GM12878 (cell line): ENCODE measurements around the gene PDZRN3. TPM values are rescaled to one million over a fixed set of nuclear protein-coding genes. Genes with fewer than 3 reads are reported as not detected.

Source experiments
- ATAC-seq: fragments of 200-7000 bp; cut with Tn5 transposase; 3 replicates; pipeline ENCODE4 v1.9.1; 2020; ENCODE audit warnings: mild to moderate bottlenecking, moderate library complexity
- BruUV-seq: library from RNA; stranded (reverse); fragments of 400-500 nt; replicated peaks from 2 replicates; lab custom pipeline; 2021; lab: Mats Ljungman, UMichigan
- CTCF ChIA-PET: fragments of 300-600 bp; sonication (Branson Sonifier 250); formaldehyde crosslinking; extraction: SDS; loops from one replicate; lab custom pipeline; 2021; ENCODE audit warnings: inconsistent platforms; lab: Yijun Ruan, JAX
- POLR2A ChIA-PET: fragments of 350-600 bp; formaldehyde crosslinking; extraction: SDS; loops from one replicate; lab custom pipeline; 2021; ENCODE audit warnings: inconsistent platforms; lab: Charles Lee
- RAD21 ChIA-PET: fragments of 300-600 bp; sonication (Branson Sonifier 250); formaldehyde crosslinking; loops from one replicate; lab custom pipeline; 2023; ENCODE audit warnings: antibody characterized with exemption; ENCODE audit not compliant: unreplicated experiment; lab: Charles Lee
- SMC1A ChIA-PET: fragments of 300-600 bp; sonication (Branson Sonifier 250); formaldehyde crosslinking; loops from one replicate; lab custom pipeline; 2023; ENCODE audit not compliant: unreplicated experiment, uncharacterized antibody; lab: Charles Lee
- DNase-seq: peaks from one replicate; pipeline ENCODE4 v3.0.0-alpha.2; 2011; ENCODE audit warnings: low read depth, low spot score
- FAIRE-seq: peaks from 3 replicates; lab custom pipeline; 2011; peaks lifted over from hg19 to GRCh38; lab: Jason Lieb, UNC
- H2AFZ ChIP-seq: 2 replicates; pipeline ENCODE4 v1.6.0; 2011; ENCODE audit warnings: low read depth, low read length, control low read depth; ENCODE audit not compliant: control insufficient read depth
- H3K27ac ChIP-seq: 2 replicates; pipeline ENCODE4 v1.5.1; 2011; ENCODE audit warnings: control low read depth; ENCODE audit not compliant: control insufficient read depth, insufficient read depth
- H3K27me3 ChIP-seq, 2 experiments: replicated peaks in 1 of 2; 2 replicates each; pipeline versions ENCODE4 v1.6.0 to v1.6.1; 2011; ENCODE audit warnings: low read length in 1 of 2; ENCODE audit not compliant: control insufficient read depth in 2 of 2, insufficient read depth in 2 of 2
- H3K36me3 ChIP-seq, 2 experiments: 2 replicates each; pipeline ENCODE4 v1.5.1; 2011; ENCODE audit warnings: low read length in 1 of 2; ENCODE audit not compliant: control insufficient read depth in 2 of 2, insufficient read depth in 2 of 2
- H3K4me1 ChIP-seq: 2 replicates; pipeline ENCODE4 v1.6.1; 2011; ENCODE audit warnings: mild to moderate bottlenecking, low read length, moderate library complexity, mixed read lengths; ENCODE audit not compliant: control insufficient read depth, insufficient read depth
- H3K4me2 ChIP-seq: 2 replicates; pipeline ENCODE4 v1.6.0; 2011; ENCODE audit warnings: control low read depth; ENCODE audit not compliant: control insufficient read depth, insufficient read depth
- H3K4me3 ChIP-seq: fragments of 200-600 bp; sonication (generic); 2 replicates; pipeline ENCODE4 v1.5.1; 2016
- H3K79me2 ChIP-seq: 2 replicates; pipeline ENCODE4 v1.6.0; 2011; ENCODE audit warnings: low read length; ENCODE audit not compliant: control insufficient read depth, insufficient read depth
- H3K9ac ChIP-seq: 2 replicates; pipeline ENCODE4 v1.8.0; 2011; ENCODE audit warnings: low read length, control low read depth, mixed read lengths; ENCODE audit not compliant: control insufficient read depth, insufficient read depth
- H3K9me3 ChIP-seq: replicated peaks from 3 replicates; pipeline ENCODE4 v1.5.1; 2011; ENCODE audit warnings: mild to moderate bottlenecking, low read length; ENCODE audit not compliant: control insufficient read depth, insufficient read depth
- H4K20me1 ChIP-seq: 2 replicates; pipeline ENCODE4 v1.6.0; 2011; ENCODE audit not compliant: control insufficient read depth, insufficient read depth
- ATF7 ChIP-seq: fragments of 450-650 bp; IDR thresholded peaks from 2 replicates; pipeline ENCODE4 v1.6.1; 2016; ENCODE audit warnings: low read depth, mild to moderate bottlenecking
- CEBPB ChIP-seq, 2 experiments: fragments of 150-350 bp in 1 of 2; IDR thresholded peaks; 2 replicates each; pipeline ENCODE4 v1.6.1; 2012 to 2014; ENCODE audit warnings: low read depth in 2 of 2, low read length in 2 of 2, borderline replicate concordance in 1 of 2, inconsistent platforms in 1 of 2
- CHD2 ChIP-seq: IDR thresholded peaks from 2 replicates; pipeline ENCODE4 v1.6.1; 2011; ENCODE audit warnings: low read depth, low read length, improper control_type of control experiment, borderline replicate concordance
- EED ChIP-seq: sonication (generic); IDR thresholded peaks from 2 replicates; pipeline ENCODE4 v1.6.1; 2016; ENCODE audit warnings: antibody characterized with exemption, low read depth
- ESRRA ChIP-seq: IDR thresholded peaks from 2 replicates; pipeline ENCODE4 v1.6.1; 2012; ENCODE audit warnings: mild to moderate bottlenecking, low read length, improper control_type of control experiment
- FOXM1 ChIP-seq: IDR thresholded peaks from 2 replicates; pipeline ENCODE4 v1.6.1; 2012; ENCODE audit warnings: low read depth, mild to moderate bottlenecking, inconsistent platforms, low read length, moderate library complexity
- NFIC ChIP-seq: IDR thresholded peaks from 2 replicates; pipeline ENCODE4 v1.6.1; 2012; ENCODE audit warnings: low read depth, mild to moderate bottlenecking, inconsistent platforms, low read length, moderate library complexity
- PBX3 ChIP-seq: IDR thresholded peaks from 2 replicates; pipeline ENCODE4 v1.6.1; 2011; ENCODE audit warnings: mild to moderate bottlenecking, low read depth, low read length, moderate library complexity; ENCODE audit not compliant: insufficient replicate concordance
- RBBP5 ChIP-seq: fragments of 200-600 bp; sonication (generic); conservative IDR thresholded peaks from 2 replicates; pipeline ENCODE4 v1.6.1; 2016
- SIX5 ChIP-seq: IDR thresholded peaks from 2 replicates; pipeline ENCODE4 v1.6.1; 2011; ENCODE audit warnings: mild to moderate bottlenecking, low read depth, low read length, moderate library complexity; ENCODE audit not compliant: severe bottlenecking
- SKIL ChIP-seq: fragments of 450-650 bp; IDR thresholded peaks from 2 replicates; pipeline ENCODE4 v1.6.1; 2017; ENCODE audit warnings: mild to moderate bottlenecking, low read depth, inconsistent platforms; ENCODE audit not compliant: poor library complexity, severe bottlenecking
- SMARCA5 ChIP-seq: fragments of 450-650 bp; IDR thresholded peaks from 2 replicates; pipeline ENCODE4 v1.6.1; 2017; ENCODE audit warnings: mild to moderate bottlenecking
- SREBF2 ChIP-seq: IDR thresholded peaks from 2 replicates; pipeline ENCODE4 v1.6.1; 2012; ENCODE audit warnings: mild to moderate bottlenecking, low read length
- STAT3 ChIP-seq: IDR thresholded peaks from 2 replicates; pipeline ENCODE4 v1.6.1; 2011; ENCODE audit warnings: low read depth, low read length, improper control_type of control experiment
- USF2 ChIP-seq: IDR thresholded peaks from 2 replicates; pipeline ENCODE4 v1.6.1; 2011; ENCODE audit warnings: low read depth, low read length, improper control_type of control experiment, borderline replicate concordance
- WGBS: methylation state at CpG from one replicate; pipeline ENCODE4 v1.1.6; 2016; ENCODE audit warnings: low lambda C conversion rate; ENCODE audit not compliant: insufficient replicate concordance, insufficient coverage; ENCODE audit errors: missing lambda C conversion rate; 5-methylcytosine and 5-hydroxymethylcytosine counted together
- in situ Hi-C: fragments of 300-500 bp; cut with MboI; formaldehyde crosslinking; loops from 9 replicates; pipeline ENCODE4 v1.14.3; 2018; ENCODE audit warnings: mixed read lengths
- intact Hi-C: fragments of 100-400 bp; cut with micrococcal nuclease; formaldehyde crosslinking; loops from one replicate; pipeline ENCODE4 v1.14.2; 2022; ENCODE audit not compliant: unreplicated experiment
- polyA plus RNA-seq, 11 experiments: library from polyadenylated mRNA; depleted of rRNA in 4 of 11; unstranded in 6 of 11; stranded (reverse) in 5 of 11; fragments of >200 nt; fragmentation: Nextera tagmentation in 4 of 11; fragmentation: Illumina TruSeq in 1 of 11; extraction: Ambion mirVana in 4 of 11; extraction: Trizol in 1 of 11; gene quantifications; 1 replicate in 1 of 11; 2 replicates in 10 of 11; pipeline versions ENCODE4 v1.2.1 to v1.2.3, GENCODE V29; 2011 to 2016; ENCODE audit warnings: inconsistent platforms in 2 of 11, missing spikeins in 2 of 11, low read depth in 1 of 11
- total RNA-seq, 4 experiments: library from RNA; depleted of rRNA in 3 of 4; stranded (reverse); fragments of >200 nt in 3 of 4; fragmentation: Illumina TruSeq in 1 of 4; extraction: Trizol in 1 of 4; gene quantifications; 2 replicates each; pipeline versions ENCODE4 v1.2.1 to v1.2.3, GENCODE V29; 2013 to 2021

The PDZRN3 gene
- total and polyA plus RNA-seq, 10 of the 15 experiments (the other 5 are each of a cell fraction or from before 2014, with no cell fraction given) = 0.07 to 0.37 (median 0.12) TPM; not detected in 6

- H3K4me1 ChIP-seq = no peaks in the 10 kb centered on the region
- no peak for TF ChIP-seq EED
- no peak for TF ChIP-seq SREBF2
- TF ChIP-seq RBBP5 = no peak
- TF ChIP-seq CHD2 = no peak
- TF ChIP-seq PBX3 = no peak
- TF ChIP-seq NFIC = no peak
- no peak for TF ChIP-seq CEBPB (IDR thresholded peaks at IDR 0.05; ENCODE audit: borderline replicate concordance in 1 of 2, low read depth in 2 of 2, low read length in 2 of 2)
- TF ChIP-seq USF2 = no peak
- no peak for TF ChIP-seq FOXM1
- TF ChIP-seq SMARCA5 = no peak
- no peak for TF ChIP-seq ESRRA
- TF ChIP-seq SIX5 = no peak
- TF ChIP-seq STAT3 = no peak
- no peak for TF ChIP-seq SKIL
- no peak for TF ChIP-seq ATF7
- TF ChIP-seq, all 136 proteins: peak for 0
- no peak for FAIRE-seq
- H3K27ac ChIP-seq = no peak overlapping the region
- no peak overlapping the region for H3K4me3 ChIP-seq
- POLR2A ChIA-PET = no interaction called here
- H3K9ac ChIP-seq = no peak overlapping the region
- H3K79me2 ChIP-seq = no peaks in the 10 kb centered on the region
- no TSS peak for BruUV-seq
- 0% methylated on average over 3 of the region's 3 CpGs for WGBS
- ATAC-seq = no peak
- SMC1A ChIA-PET = no interaction called here
- RAD21 ChIA-PET = no interaction called here
- no peak for DNase-seq
- no peaks in the 10 kb centered on the region for H3K9me3 ChIP-seq
- no peaks in the 10 kb centered on the region for H4K20me1 ChIP-seq
- CTCF ChIA-PET = no interaction called here
- no peak overlapping the region for H2AFZ ChIP-seq
- in situ Hi-C loops (no loop called here), intact Hi-C loops (no loop called here)
- H3K36me3 ChIP-seq = no peaks in the 10 kb centered on the region
- H3K27me3 ChIP-seq = no peaks in the 10 kb centered on the region
- H3K4me2 ChIP-seq = no peak overlapping the region
These were observed 38.8 kb upstream of the PDZRN3 start for GRCh38 chr3:73663495-73663894.
